Measurements from ENCODE around the gene MRGPRF. TPM values are rescaled to one million over a fixed set of nuclear protein-coding genes. Genes with fewer than 3 reads are reported as not detected.

Gene MRGPRF
- total RNA-seq, 6 experiments from 2014 or later, result 51.4 to 74.9 (median 63.9) TPM

DNA sequence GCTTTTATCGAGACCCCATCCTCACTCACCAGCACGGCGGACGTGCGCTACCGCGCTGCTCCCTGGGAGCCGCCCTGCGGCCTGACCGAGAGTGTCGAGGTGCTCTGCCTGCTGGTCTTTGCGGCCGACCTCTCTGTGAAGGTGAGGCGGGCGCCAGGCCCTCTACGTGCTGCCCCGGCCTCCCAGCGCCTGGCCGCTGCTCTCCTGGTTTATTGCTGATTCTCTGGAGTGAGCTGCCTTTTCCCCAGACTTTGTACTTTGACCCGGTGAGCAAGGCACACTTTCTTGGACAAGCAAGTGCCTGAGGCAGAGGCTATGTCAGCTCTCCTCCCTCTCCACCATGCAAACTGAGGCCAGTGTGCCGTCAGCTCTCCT lies 42.2 kb upstream of the MRGPRF start:
- no peak overlapping the region for H3K4me3 Mint-ChIP-seq
- no peaks in the 10 kb centered on the region for H3K9me3 Mint-ChIP-seq
- peaks cover 4% of the 10 kb centered on the region; the same call in 1 of the 2 replicates for H3K27me3 Mint-ChIP-seq (ENCODE audit: insufficient read depth)
- no peak for DNase-seq
- H3K27ac Mint-ChIP-seq, result no peak overlapping the region
- H3K36me3 Mint-ChIP-seq (ENCODE audit: low read depth), result no peaks in the 10 kb centered on the region
- no peak for TF ChIP-seq CTCF (IDR thresholded peaks at IDR 0.05)
- H3K4me1 Mint-ChIP-seq (ENCODE audit: low read depth), result peaks cover 18% of the 10 kb centered on the region

GRCh38 chr11:69054397-69055211 lies 41.6 kb upstream of the MRGPRF start:
- peaks cover 22% of the 10 kb centered on the region for H3K4me1 Mint-ChIP-seq (ENCODE audit: low read depth)
- no peak overlapping the region for H3K27ac Mint-ChIP-seq
- no peak overlapping the region for H3K4me3 Mint-ChIP-seq
- TF ChIP-seq CTCF (IDR thresholded peaks at IDR 0.05), result no peak
- no peaks in the 10 kb centered on the region for H3K36me3 Mint-ChIP-seq (ENCODE audit: low read depth)
- no peaks in the 10 kb centered on the region for H3K9me3 Mint-ChIP-seq
- peaks cover 4% of the 10 kb centered on the region; the same call in 1 of the 2 replicates for H3K27me3 Mint-ChIP-seq (ENCODE audit: insufficient read depth)
- no peak for DNase-seq

DNA sequence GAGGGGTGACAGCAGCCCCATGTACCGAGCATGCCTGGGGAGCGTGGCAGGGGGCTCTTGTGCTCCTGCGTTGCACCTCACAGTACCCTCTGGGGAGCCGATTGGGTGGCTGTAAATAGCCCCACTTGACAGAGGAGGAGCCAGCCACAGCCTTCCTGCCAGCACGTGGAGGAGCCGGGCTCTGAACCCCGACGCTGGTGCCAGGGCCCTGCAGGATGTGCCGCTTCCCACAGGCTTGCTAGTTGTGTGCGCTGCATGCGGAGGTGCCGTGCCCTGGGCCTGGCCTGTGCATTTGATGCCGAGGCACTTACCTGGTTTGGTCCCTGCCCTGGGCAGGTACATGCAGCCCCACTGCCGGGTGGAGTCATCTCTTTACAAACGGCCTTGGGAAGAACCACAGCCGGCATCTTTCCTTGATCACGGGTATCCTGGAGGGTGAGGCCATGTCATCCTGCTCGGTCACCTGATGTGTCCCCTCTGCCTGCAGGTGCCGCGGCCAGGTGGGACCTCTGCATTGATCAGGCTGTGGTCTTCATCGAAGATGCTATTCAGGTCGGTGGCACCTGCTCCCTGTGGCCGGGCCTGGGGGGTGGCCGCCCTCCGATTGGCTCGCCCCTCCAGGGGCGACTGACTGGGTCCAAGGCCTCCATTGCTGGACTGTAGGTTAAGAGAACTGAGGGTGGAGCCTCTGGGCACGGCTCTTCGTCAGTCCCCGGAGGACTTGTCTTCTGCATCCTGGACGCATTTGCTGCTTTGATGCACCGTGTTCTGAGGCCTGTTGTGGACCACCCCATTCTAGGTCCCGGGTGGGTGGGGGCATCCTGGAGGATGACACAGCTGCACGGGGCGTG lies 40.7 kb upstream of the MRGPRF start:
- H3K27me3 Mint-ChIP-seq (ENCODE audit: insufficient read depth), result peaks cover 4% of the 10 kb centered on the region; the same call in 1 of the 2 replicates
- no peak overlapping the region for H3K27ac Mint-ChIP-seq
- H3K9me3 Mint-ChIP-seq, result no peaks in the 10 kb centered on the region
- H3K4me3 Mint-ChIP-seq, result no peak overlapping the region
- no peaks in the 10 kb centered on the region for H3K36me3 Mint-ChIP-seq (ENCODE audit: low read depth)
- H3K4me1 Mint-ChIP-seq (ENCODE audit: low read depth), result peaks cover 23% of the 10 kb centered on the region
- TF ChIP-seq CTCF (IDR thresholded peaks at IDR 0.05), result no peak
- no peak for DNase-seq

DNA sequence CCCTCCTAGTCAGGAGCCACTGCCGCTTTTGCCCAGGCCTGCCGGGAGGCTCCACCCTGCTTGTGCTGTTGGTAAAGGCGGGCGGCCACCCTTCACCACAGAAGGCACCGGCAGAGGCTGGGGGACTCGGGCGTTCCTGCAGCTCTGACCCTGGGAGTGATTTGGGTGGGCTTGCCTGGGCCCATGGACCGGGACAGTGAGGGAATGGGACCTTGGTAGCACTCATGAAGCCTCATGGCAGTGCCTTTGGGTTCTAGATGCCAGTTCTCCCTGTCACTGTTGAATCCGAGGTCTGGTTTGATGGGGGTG lies 40.1 kb upstream of the MRGPRF start:
- TF ChIP-seq CTCF (IDR thresholded peaks at IDR 0.05), result no peak
- Mint-ChIP-seq H3K36me3 (ENCODE audit: low read depth) (no peaks in the 10 kb centered on the region), H3K4me3 (no peak overlapping the region), H3K9me3 (no peaks in the 10 kb centered on the region), H3K27ac (no peak overlapping the region), H3K27me3 (ENCODE audit: insufficient read depth) (peaks cover 4% of the 10 kb centered on the region; the same call in 1 of the 2 replicates), H3K4me1 (ENCODE audit: low read depth) (peaks cover 28% of the 10 kb centered on the region)
- DNase-seq, result no peak

DNA sequence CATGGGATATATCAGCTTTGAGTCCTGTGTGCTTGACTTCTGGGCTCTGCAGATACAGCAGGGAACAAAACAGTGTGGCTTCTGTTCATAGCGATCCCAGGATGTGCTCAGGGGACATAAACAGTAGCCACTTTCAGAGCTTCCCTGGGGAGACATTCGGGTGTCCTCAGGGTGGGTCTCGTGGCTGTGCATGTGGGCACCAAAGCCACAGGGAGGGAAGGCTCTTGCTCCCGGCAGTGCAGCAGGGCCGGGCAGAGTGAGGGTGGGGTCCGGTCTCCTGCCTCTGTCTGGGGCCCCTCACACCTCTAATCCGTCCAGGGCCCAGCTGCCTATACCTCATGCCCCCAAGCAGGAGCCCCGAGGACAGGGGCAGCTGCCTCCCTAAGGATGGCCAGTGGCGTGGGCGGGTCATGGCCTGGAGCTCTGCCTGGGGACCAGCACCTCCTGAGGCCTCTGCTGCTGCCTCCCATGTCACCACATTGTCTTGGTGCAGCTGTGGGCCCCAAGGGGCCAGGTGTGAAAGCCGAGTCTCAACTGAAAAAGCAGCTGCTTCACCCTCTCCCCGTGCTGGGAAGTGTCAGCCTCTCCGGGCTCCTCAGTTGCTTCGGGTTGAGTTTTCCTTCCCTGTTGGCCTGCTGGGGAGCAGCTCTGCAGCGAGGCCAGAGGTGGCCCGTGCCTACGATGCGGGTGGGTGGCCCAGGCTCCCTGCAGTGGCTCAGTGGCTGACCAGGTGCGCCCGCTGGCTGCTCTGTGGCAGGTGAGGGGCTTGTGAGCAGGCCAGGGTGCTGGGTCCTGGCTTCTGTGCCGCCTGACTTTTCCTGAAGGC lies 39.5 kb upstream of the MRGPRF start:
- Mint-ChIP-seq H3K36me3 (ENCODE audit: low read depth) (no peaks in the 10 kb centered on the region), H3K4me1 (ENCODE audit: low read depth) (peaks cover 33% of the 10 kb centered on the region), H3K27me3 (ENCODE audit: insufficient read depth) (peaks cover 4% of the 10 kb centered on the region; the same call in 1 of the 2 replicates), H3K9me3 (no peaks in the 10 kb centered on the region), H3K4me3 (no peak overlapping the region), H3K27ac (no peak overlapping the region)
- no peak for DNase-seq
- TF ChIP-seq CTCF (IDR thresholded peaks at IDR 0.05), result no peak

All from HFFc6 (cell line).